HG02938 (cell line): Measurements from ENCODE around the gene KHDRBS2.
"Not testable (repeated sequence)": the region's sequence is repeated elsewhere in the genome, so short reads cannot be mapped to it uniquely, and the experiment has no call there.

Experiments used
- ATAC-seq: cut with Tn5 transposase; IDR thresholded peaks from one replicate; pipeline ENCODE4 v1.9.1; 2021; ENCODE audit warnings: mild to moderate bottlenecking, moderate library complexity; ENCODE audit not compliant: unreplicated experiment

Gene KHDRBS2

GRCh38 chr6:61869632-61870400, 416.2 kb downstream of the KHDRBS2 start:
- ATAC-seq = no peak

GRCh38 chr6:61868507-61869080, 417.4 kb downstream of the KHDRBS2 start:
- ATAC-seq = no peak

GRCh38 chr6:61867635-61868034, 418.4 kb downstream of the KHDRBS2 start:
- ATAC-seq = no peak

- ATAC-seq = no peak
Measured at GRCh38 chr6:61857541-61857940, 428.5 kb downstream of the KHDRBS2 start.

GRCh38 chr6:61841958-61842357, 444.1 kb downstream of the KHDRBS2 start:
- ATAC-seq = no peak

- ATAC-seq = no peak
Measured at GRCh38 chr6:61835237-61835636, 450.8 kb downstream of the KHDRBS2 start.

- ATAC-seq = no peak
Measured at GRCh38 chr6:61833176-61833755, 452.8 kb downstream of the KHDRBS2 start.

- no peak for ATAC-seq
Measured at GRCh38 chr6:61817716-61818115, 468.3 kb downstream of the KHDRBS2 start.

- ATAC-seq = no peak
Measured at GRCh38 chr6:61810047-61810446, 476.0 kb downstream of the KHDRBS2 start.

- peak; percentile 79 for ATAC-seq
Measured at GRCh38 chr6:61809004-61809595, 476.9 kb downstream of the KHDRBS2 start.

- ATAC-seq = no peak
Measured at GRCh38 chr6:61787998-61788397, 498.0 kb downstream of the KHDRBS2 start.

GRCh38 chr6:61769446-61769845, 516.6 kb downstream of the KHDRBS2 start:
- ATAC-seq = not testable (repeated sequence)

- no peak for ATAC-seq
Measured at GRCh38 chr6:61755739-61756138, 530.3 kb downstream of the KHDRBS2 start.

- no peak for ATAC-seq
Measured at GRCh38 chr6:61751986-61752385, 534.0 kb downstream of the KHDRBS2 start.

GRCh38 chr6:61745994-61746393, 540.0 kb downstream of the KHDRBS2 start:
- ATAC-seq = no peak

GRCh38 chr6:61711849-61712248, 574.2 kb downstream of the KHDRBS2 start:
- ATAC-seq = no peak

- no peak for ATAC-seq
Measured at GRCh38 chr6:61688165-61688564, 597.9 kb downstream of the KHDRBS2 start.

GRCh38 chr6:61682562-61682961, 603.5 kb downstream of the KHDRBS2 start:
- no peak for ATAC-seq

- no peak for ATAC-seq
Measured at GRCh38 chr6:61679625-61680024, 606.4 kb downstream of the KHDRBS2 start.

GRCh38 chr6:61675734-61676133, 610.3 kb downstream of the KHDRBS2 start:
- no peak for ATAC-seq

GRCh38 chr6:61649845-61650244, 636.2 kb downstream of the KHDRBS2 start:
- no peak for ATAC-seq

GRCh38 chr6:61640463-61640862, 645.6 kb downstream of the KHDRBS2 start:
- ATAC-seq = no peak
